H9 (cell line): Measurements from ENCODE around the gene TMEM209. TPM values are rescaled to one million over a fixed set of nuclear protein-coding genes. Genes with fewer than 3 reads are reported as not detected.
"Not testable (repeated sequence)": the region's sequence is repeated elsewhere in the genome, so short reads cannot be mapped to it uniquely, and the experiment has no call there.

ENCODE experiments used
- DNase-seq: peaks from one replicate; pipeline ENCODE4 v3.0.0-alpha.2; 2017
- H2AFZ ChIP-seq: one replicate; pipeline ENCODE4 v1.6.1; 2013; ENCODE audit warnings: mild to moderate bottlenecking, low read length, control low read depth, moderate library complexity
- H2AK5ac ChIP-seq: 2 replicates; pipeline ENCODE4 v1.6.1; 2013; ENCODE audit warnings: low read length, control low read depth, mixed read lengths; ENCODE audit not compliant: insufficient read length
- H2BK120ac ChIP-seq: one replicate; pipeline ENCODE4 v1.6.1; 2013; ENCODE audit warnings: low read depth, mild to moderate bottlenecking, low read length, control low read depth, inconsistent platforms; ENCODE audit not compliant: poor library complexity, severe bottlenecking
- H2BK12ac ChIP-seq: 2 replicates; pipeline ENCODE4 v1.6.1; 2013; ENCODE audit warnings: low read length, control low read depth, mixed read lengths, low read depth; ENCODE audit not compliant: insufficient read length
- H2BK15ac ChIP-seq: 2 replicates; pipeline ENCODE4 v1.6.1; 2013; ENCODE audit warnings: low read depth, low read length, control low read depth
- H2BK20ac ChIP-seq: one replicate; pipeline ENCODE4 v1.6.1; 2013; ENCODE audit warnings: low read depth, mild to moderate bottlenecking, low read length, control low read depth, inconsistent platforms; ENCODE audit not compliant: poor library complexity, severe bottlenecking
- H2BK5ac ChIP-seq: 2 replicates; pipeline ENCODE4 v1.6.1; 2013; ENCODE audit warnings: low read length, control low read depth, mixed read lengths; ENCODE audit not compliant: insufficient read length
- H3K14ac ChIP-seq: 2 replicates; pipeline ENCODE4 v1.6.1; 2013; ENCODE audit warnings: low read length, control low read depth; ENCODE audit not compliant: insufficient read depth
- H3K18ac ChIP-seq: 2 replicates; pipeline ENCODE4 v1.6.1; 2013; ENCODE audit warnings: low read depth, mild to moderate bottlenecking, mixed read lengths, low read length, control low read depth; ENCODE audit not compliant: insufficient read length
- H3K23ac ChIP-seq: 2 replicates; pipeline ENCODE4 v1.6.1; 2013; ENCODE audit warnings: low read length, control low read depth, mixed read lengths, low read depth; ENCODE audit not compliant: insufficient read length
- H3K23me2 ChIP-seq: 2 replicates; pipeline ENCODE4 v1.6.1; 2013; ENCODE audit warnings: low read depth, mild to moderate bottlenecking, mixed read lengths, low read length, control low read depth; ENCODE audit not compliant: insufficient read length, poor library complexity, severe bottlenecking
- H3K27ac ChIP-seq: 2 replicates; pipeline ENCODE4 v1.5.1; 2013; ENCODE audit warnings: low read length, control low read depth, mixed read lengths, low read depth; ENCODE audit not compliant: insufficient read length
- H3K27me3 ChIP-seq: 2 replicates; pipeline ENCODE4 v1.6.1; 2013; ENCODE audit warnings: low read length, control low read depth, inconsistent platforms; ENCODE audit not compliant: insufficient read depth
- H3K4ac ChIP-seq: 2 replicates; pipeline ENCODE4 v1.6.1; 2013; ENCODE audit warnings: low read depth, mild to moderate bottlenecking, control low read depth, inconsistent platforms, low read length, moderate library complexity
- H3K4me1 ChIP-seq: 2 replicates; pipeline ENCODE4 v1.6.1; 2013; ENCODE audit warnings: low read length, control low read depth, inconsistent platforms; ENCODE audit not compliant: insufficient read depth
- H3K4me2 ChIP-seq: 2 replicates; pipeline ENCODE4 v1.6.1; 2013; ENCODE audit warnings: low read length, control low read depth, mixed read lengths; ENCODE audit not compliant: insufficient read length, insufficient read depth
- H3K56ac ChIP-seq: 2 replicates; pipeline ENCODE4 v1.6.1; 2013; ENCODE audit warnings: low read depth, mild to moderate bottlenecking, mixed read lengths, low read length, control low read depth; ENCODE audit not compliant: insufficient read length
- H3K79me1 ChIP-seq: 2 replicates; pipeline ENCODE4 v1.6.1; 2013; ENCODE audit warnings: low read depth, mild to moderate bottlenecking, moderate library complexity, low read length, control low read depth, inconsistent platforms; ENCODE audit not compliant: insufficient read depth, poor library complexity, severe bottlenecking
- H3K79me2 ChIP-seq: 2 replicates; pipeline ENCODE4 v1.6.1; 2013; ENCODE audit warnings: low read length, control low read depth, inconsistent platforms; ENCODE audit not compliant: insufficient read depth
- H3K9ac ChIP-seq: 2 replicates; pipeline ENCODE4 v1.6.1; 2013; ENCODE audit warnings: low read length, control low read depth, mixed read lengths; ENCODE audit not compliant: insufficient read length; ENCODE audit errors: extremely low read depth
- H3K9me3 ChIP-seq: one replicate; pipeline ENCODE4 v1.6.1; 2013; ENCODE audit warnings: low read depth, low read length, inconsistent platforms; ENCODE audit not compliant: control insufficient read depth
- H3T11ph ChIP-seq: one replicate; pipeline ENCODE4 v1.6.1; 2013; ENCODE audit warnings: mild to moderate bottlenecking, low read length, control low read depth, inconsistent platforms
- H4K20me1 ChIP-seq: one replicate; pipeline ENCODE4 v1.6.1; 2013; ENCODE audit not compliant: control insufficient read depth, insufficient read length, insufficient read depth
- H4K5ac ChIP-seq: 2 replicates; pipeline ENCODE4 v1.6.1; 2013; ENCODE audit warnings: low read depth, mild to moderate bottlenecking, mixed read lengths, low read length, control low read depth; ENCODE audit not compliant: insufficient read length
- H4K8ac ChIP-seq: replicated peaks from 2 replicates; pipeline ENCODE4 v1.6.1; 2013; ENCODE audit warnings: low read length, control low read depth, mixed read lengths, low read depth; ENCODE audit not compliant: insufficient read length
- H4K91ac ChIP-seq: 2 replicates; pipeline ENCODE4 v1.6.1; 2013; ENCODE audit warnings: low read depth, mild to moderate bottlenecking, moderate library complexity, mixed read lengths, low read length, control low read depth; ENCODE audit not compliant: insufficient read length
- H3K27ac Mint-ChIP-seq, 3 experiments: 2 replicates in 2 of 3; 3 replicates in 1 of 3; pipeline ENCODE4 v1.8.0; 2020 to 2021; ENCODE audit warnings: mixed read lengths in 3 of 3, mild to moderate bottlenecking in 1 of 3, moderate library complexity in 1 of 3
- H3K27me3 Mint-ChIP-seq: 2 replicates; pipeline ENCODE4 v1.8.0; 2021; ENCODE audit warnings: low read depth, mild to moderate bottlenecking, moderate library complexity, mixed read lengths
- H3K36me3 Mint-ChIP-seq, 3 experiments: 2 replicates in 2 of 3; 3 replicates in 1 of 3; pipeline ENCODE4 v1.8.0; 2020 to 2021; ENCODE audit warnings: low read depth in 3 of 3, mixed read lengths in 3 of 3; ENCODE audit not compliant: insufficient read depth in 1 of 3
- H3K4me1 Mint-ChIP-seq, 2 experiments: 2 replicates each; pipeline ENCODE4 v1.8.0; 2020; ENCODE audit warnings: mixed read lengths in 2 of 2
- H3K4me3 Mint-ChIP-seq, 2 experiments: 2 replicates in 1 of 2; 3 replicates in 1 of 2; pipeline ENCODE4 v1.8.0; 2020 to 2021; ENCODE audit warnings: mild to moderate bottlenecking in 2 of 2, mixed read lengths in 2 of 2, moderate library complexity in 1 of 2
- H3K9me3 Mint-ChIP-seq, 2 experiments: 2 replicates in 1 of 2; 3 replicates in 1 of 2; pipeline ENCODE4 v1.8.0; 2020; ENCODE audit warnings: mild to moderate bottlenecking in 2 of 2, mixed read lengths in 2 of 2, moderate library complexity in 1 of 2
- WGBS: extraction: QIAGEN DNeasy Blood & Tissue Kit; methylation state at CpG from one replicate; pipeline ENCODE4 v1.1.7; 2013; ENCODE audit warnings: missing lambda C conversion rate, low lambda C conversion rate, mixed read lengths; ENCODE audit not compliant: insufficient read length; ENCODE audit errors: extremely low coverage; 5-methylcytosine and 5-hydroxymethylcytosine counted together
- total RNA-seq: library from RNA; stranded (reverse); gene quantifications from 2 replicates; pipeline ENCODE4 v1.2.1, GENCODE V29; 2021
- TF ChIP-seq, protein P1 (sequence below): fragments of 200-600 bp; sonication (generic); conservative IDR thresholded peaks from 3 replicates; pipeline ENCODE4 v1.8.0; 2021; ENCODE audit warnings: antibody characterized with exemption, mild to moderate bottlenecking

The TMEM209 gene
- total RNA-seq, 1 experiment from 2014 or later, result 30.8 TPM

DNA sequence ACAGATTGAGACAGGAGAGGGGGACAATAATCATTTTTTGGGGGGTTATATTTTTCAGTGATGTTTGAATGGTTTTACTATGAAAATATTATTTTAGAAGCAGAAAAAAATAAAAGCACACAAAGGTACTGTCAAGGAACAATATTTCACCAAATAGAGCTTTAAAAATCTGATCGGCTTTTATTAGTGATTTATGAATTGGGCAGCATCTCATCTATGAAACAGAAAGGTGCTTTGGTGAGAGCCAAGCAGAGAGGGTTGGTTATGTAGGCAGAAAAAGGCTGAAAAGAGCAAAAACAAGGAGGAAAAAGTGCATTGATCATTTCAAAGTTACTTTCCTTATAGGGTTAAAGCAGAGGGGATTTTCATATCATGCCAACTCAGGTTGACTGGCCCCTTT, 35.0 kb upstream of the TMEM209 start:
- Histone ChIP-seq H3K4me2 (no peak overlapping the region), H3K23ac (no peak overlapping the region), H3K4ac (no peak overlapping the region), H3T11ph (no peak overlapping the region), H4K8ac (no peak overlapping the region), H3K56ac (no peak overlapping the region), H3K27ac (no peak overlapping the region), H4K20me1 (no peaks in the 10 kb centered on the region), H3K14ac (no peak overlapping the region), H4K91ac (no peak overlapping the region), H3K18ac (no peak overlapping the region), H3K79me1 (no peaks in the 10 kb centered on the region), H3K9me3 (no peaks in the 10 kb centered on the region), H2AK5ac (no peak overlapping the region), H3K23me2 (no peaks in the 10 kb centered on the region), H3K9ac (no peak overlapping the region), H3K4me1 (no peaks in the 10 kb centered on the region), H2BK15ac (no peak overlapping the region), H2BK12ac (no peak overlapping the region), H2BK20ac (no peak overlapping the region), H3K79me2 (no peaks in the 10 kb centered on the region), H4K5ac (no peak overlapping the region), H2AFZ (no peak overlapping the region), H2BK120ac (no peak overlapping the region), H2BK5ac (no peak overlapping the region), H3K27me3 (no peaks in the 10 kb centered on the region)
- no CpG with 5 or more reads among the region's 1 CpG for WGBS
- Mint-ChIP-seq H3K4me1 (peaks cover 4 to 7% of the 10 kb centered on the region in 2 experiments; a peak in 1 of 4 replicates), H3K36me3 (no peaks in the 10 kb centered on the region), H3K27me3 (no peaks in the 10 kb centered on the region), H3K27ac (no peak overlapping the region), H3K9me3 (no peaks in the 10 kb centered on the region), H3K4me3 (no peak overlapping the region)
- no peak for DNase-seq
- TF ChIP-seq, protein P1, sequence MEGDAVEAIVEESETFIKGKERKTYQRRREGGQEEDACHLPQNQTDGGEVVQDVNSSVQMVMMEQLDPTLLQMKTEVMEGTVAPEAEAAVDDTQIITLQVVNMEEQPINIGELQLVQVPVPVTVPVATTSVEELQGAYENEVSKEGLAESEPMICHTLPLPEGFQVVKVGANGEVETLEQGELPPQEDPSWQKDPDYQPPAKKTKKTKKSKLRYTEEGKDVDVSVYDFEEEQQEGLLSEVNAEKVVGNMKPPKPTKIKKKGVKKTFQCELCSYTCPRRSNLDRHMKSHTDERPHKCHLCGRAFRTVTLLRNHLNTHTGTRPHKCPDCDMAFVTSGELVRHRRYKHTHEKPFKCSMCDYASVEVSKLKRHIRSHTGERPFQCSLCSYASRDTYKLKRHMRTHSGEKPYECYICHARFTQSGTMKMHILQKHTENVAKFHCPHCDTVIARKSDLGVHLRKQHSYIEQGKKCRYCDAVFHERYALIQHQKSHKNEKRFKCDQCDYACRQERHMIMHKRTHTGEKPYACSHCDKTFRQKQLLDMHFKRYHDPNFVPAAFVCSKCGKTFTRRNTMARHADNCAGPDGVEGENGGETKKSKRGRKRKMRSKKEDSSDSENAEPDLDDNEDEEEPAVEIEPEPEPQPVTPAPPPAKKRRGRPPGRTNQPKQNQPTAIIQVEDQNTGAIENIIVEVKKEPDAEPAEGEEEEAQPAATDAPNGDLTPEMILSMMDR, result no peak

DNA sequence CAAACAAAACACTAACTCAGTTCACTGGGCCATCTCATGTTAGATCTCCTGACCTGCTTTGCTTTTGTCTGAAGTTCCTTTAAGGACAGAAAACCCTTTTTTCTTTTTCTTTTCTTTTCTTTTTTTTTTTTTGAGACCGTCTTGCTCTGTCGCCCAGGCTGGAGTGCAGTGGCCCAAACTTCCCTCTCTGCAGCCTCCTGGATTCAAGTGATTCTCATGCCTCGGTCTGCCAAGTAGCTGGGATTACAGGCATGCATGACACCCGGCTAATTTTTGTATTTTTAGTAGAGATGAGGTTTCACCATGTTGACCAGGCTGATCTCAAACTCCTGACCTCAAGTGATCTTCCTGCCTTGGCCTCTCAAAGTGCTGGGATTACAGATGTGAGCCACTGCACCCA, 31.2 kb upstream of the TMEM209 start:
- H3K56ac ChIP-seq, H3K4me3 Mint-ChIP-seq, H3K14ac ChIP-seq, H3K18ac ChIP-seq, H3K4me1 ChIP-seq, H3K27ac Mint-ChIP-seq, H3K4me1 Mint-ChIP-seq, H2BK5ac ChIP-seq, H3K9ac ChIP-seq, H3K23me2 ChIP-seq, H2BK15ac ChIP-seq, H3T11ph ChIP-seq, H3K27me3 Mint-ChIP-seq, H3K4ac ChIP-seq, H3K9me3 Mint-ChIP-seq, H3K36me3 Mint-ChIP-seq, H3K79me2 ChIP-seq, H2AK5ac ChIP-seq, H4K91ac ChIP-seq, H3K27ac ChIP-seq, H3K4me2 ChIP-seq, H3K79me1 ChIP-seq, H3K27me3 ChIP-seq, H3K9me3 ChIP-seq, H4K5ac ChIP-seq, H2BK20ac ChIP-seq, H2BK120ac ChIP-seq, DNase-seq, H4K8ac ChIP-seq, H4K20me1 ChIP-seq, H2AFZ ChIP-seq, H2BK12ac ChIP-seq, H3K23ac ChIP-seq: not testable (repeated sequence)
- no CpG with 5 or more reads among the region's 4 CpGs for WGBS
